Inferior parietal cortex (tissue), 1 donor: Measurements from ENCODE around the gene CHD3.

Source experiments
- DNase-seq: peaks from one replicate; pipeline ENCODE4 v3.0.0-alpha.2; 2016; ENCODE audit errors: extremely low spot score

CHD3 gene

GRCh38 chr17:7894226-7894625 is 5.6 kb downstream of the CHD3 start:
- DNase-seq: no peak

DNA sequence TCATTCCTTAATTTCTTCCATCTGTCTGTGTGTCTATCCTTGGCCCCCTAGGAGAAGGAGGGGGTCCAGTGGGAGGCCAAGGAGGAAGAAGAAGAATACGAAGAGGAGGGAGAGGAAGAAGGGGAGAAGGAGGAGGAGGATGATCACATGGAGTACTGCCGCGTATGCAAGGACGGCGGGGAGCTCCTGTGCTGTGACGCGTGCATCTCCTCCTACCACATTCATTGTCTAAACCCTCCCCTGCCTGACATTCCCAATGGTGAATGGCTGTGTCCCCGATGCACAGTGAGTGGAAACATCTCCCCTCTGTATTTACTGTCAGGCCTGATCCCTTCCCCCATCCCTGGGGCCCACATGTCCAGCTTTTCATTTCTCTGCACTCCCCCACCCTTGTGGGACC is 6.3 kb downstream of the CHD3 start:
- no peak for DNase-seq

DNA sequence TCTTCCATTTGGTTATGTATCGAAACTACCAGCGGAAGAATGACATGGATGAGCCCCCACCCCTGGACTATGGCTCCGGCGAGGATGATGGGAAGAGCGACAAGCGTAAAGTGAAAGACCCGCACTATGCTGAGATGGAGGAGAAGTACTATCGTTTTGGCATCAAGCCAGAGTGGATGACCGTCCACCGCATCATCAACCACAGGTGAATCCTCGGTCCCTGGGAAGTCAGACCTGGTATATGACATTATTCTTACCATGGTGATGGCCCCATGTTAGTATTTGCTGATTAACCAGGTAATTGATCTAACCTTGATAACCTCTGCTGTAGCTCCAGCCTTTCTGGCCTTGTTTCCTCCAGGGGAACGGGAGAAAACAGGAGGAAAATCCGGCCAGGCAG is 8.5 kb downstream of the CHD3 start:
- DNase-seq: no peak

DNA sequence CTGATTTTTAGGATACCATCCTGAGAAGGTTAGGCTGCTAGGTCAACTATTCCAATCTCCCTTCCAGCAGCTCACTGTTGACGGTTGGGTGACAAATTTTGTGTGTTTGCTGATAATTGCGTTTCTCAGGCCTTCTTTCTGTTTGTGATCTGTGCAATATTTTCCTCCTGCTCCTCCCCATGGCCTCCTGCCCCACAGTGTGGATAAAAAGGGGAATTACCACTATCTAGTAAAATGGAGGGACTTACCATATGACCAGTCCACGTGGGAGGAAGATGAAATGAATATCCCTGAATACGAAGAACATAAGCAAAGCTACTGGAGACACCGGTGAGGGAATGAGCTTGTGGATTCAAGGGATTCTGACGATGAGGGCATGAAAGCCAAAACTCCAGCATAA is 9.2 kb downstream of the CHD3 start:
- peak; percentile 68 for DNase-seq

GRCh38 chr17:7903154-7904103 is 14.8 kb downstream of the CHD3 start:
- DNase-seq: no peak

GRCh38 chr17:7909089-7909488 is 20.5 kb downstream of the CHD3 start:
- no peak for DNase-seq

GRCh38 chr17:7910281-7910680 is 21.7 kb downstream of the CHD3 start:
- DNase-seq: no peak

- DNase-seq: no peak
Observed at GRCh38 chr17:7910711-7911110, 22.1 kb downstream of the CHD3 start.

DNA sequence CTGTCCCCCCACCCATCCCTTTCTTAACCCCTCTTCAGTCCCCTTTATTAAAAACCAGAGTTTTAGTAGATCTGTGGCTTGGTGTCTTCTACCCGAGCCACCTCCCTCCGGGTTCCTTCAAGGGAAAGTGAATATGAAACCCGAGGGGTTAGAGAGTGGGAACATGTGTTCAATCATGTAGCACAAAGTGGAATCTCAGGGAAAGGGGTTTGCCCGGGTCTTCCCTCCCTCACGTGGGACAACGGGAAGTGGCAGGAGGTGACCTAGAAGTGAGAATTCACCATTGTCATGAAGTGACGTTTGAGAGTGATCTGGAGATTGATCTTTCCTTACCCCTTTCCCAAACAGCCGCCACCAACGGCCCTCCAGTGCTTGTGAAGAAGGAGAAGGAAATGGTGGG is 22.5 kb downstream of the CHD3 start:
- no peak for DNase-seq

GRCh38 chr17:7912927-7913524 is 24.4 kb downstream of the CHD3 start:
- peak; percentile 56 for DNase-seq

- DNase-seq: no peak
Observed at GRCh38 chr17:7915179-7915610, 26.6 kb downstream of the CHD3 start.

DNA sequence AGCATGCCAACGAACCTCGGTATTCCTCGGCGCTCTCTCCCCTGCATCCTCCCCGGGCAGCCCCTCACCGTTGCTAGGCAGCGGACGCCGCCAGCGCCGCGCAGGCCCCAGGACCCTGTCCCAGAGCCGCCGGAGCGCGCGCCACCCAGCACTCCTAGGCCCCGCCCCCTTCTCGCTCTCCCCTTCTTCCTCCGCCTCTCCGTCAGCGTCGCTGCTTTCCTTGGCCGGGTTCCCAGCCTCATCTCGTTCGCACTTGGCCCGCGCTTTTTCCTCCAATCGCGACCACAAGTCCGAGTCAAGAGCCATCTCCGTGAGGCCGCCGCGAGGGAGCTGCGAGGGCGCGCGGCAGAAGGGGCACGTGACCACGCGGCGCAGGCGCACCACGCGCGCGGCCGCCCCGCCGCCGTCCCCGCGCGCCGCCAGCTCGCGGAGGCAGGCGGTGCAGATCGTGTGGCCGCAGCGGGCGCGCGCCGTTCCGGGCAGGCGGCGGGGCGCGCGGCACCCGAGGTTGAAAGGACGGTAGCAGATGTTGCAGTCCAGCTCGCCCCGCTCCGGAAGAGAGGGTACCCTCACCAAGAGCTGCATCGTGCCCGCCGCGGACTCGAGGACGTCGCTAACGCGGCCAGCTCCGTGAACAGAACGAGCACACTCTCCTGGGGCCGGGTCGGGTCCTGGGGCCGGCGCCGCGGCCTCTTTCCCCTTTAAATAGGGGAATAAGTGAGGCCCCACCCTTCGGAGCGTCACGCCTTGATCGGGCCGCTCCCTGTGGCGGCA is 27.2 kb downstream of the CHD3 start, which contains the start of gene RNF227:
Gene RNF227 (minus strand): TSS at position 679 of the 774 bp plus-strand sequence. CDS start 94 bp downstream, at position 585.
- DNase-seq: peak; percentile 80

GRCh38 chr17:7916385-7916682 is 27.7 kb downstream of the CHD3 start:
- no peak for DNase-seq

GRCh38 chr17:7916808-7917207 is 28.2 kb downstream of the CHD3 start:
- no peak for DNase-seq

DNA sequence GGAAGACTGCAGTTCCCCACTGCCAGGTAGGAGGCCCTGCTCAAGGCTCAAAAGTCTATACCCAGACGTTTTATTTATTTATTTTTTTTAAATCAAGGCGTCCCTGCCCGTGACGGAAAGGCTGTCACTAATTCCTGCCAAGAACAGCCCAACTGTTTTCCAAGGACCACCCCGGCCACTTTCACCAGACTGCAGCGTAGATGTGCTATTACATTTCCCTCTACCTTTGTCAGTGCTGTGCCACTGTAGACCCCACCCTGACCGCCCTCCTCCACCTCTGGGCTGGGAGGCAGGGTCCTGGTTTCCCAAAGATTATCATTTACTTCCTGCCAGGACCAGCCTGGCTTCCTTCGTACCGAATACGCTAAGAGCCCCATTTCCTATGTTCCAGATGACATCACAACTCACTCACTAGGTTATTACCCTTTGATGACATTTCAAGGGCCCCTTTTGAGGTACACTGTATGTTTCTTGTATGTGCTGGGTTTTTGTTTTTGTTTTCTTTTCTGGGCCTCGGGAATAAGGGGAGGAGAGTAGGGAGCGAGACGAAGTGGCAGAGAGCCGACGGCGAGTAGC is 33.8 kb downstream of the CHD3 start:
- no peak for DNase-seq

DNA sequence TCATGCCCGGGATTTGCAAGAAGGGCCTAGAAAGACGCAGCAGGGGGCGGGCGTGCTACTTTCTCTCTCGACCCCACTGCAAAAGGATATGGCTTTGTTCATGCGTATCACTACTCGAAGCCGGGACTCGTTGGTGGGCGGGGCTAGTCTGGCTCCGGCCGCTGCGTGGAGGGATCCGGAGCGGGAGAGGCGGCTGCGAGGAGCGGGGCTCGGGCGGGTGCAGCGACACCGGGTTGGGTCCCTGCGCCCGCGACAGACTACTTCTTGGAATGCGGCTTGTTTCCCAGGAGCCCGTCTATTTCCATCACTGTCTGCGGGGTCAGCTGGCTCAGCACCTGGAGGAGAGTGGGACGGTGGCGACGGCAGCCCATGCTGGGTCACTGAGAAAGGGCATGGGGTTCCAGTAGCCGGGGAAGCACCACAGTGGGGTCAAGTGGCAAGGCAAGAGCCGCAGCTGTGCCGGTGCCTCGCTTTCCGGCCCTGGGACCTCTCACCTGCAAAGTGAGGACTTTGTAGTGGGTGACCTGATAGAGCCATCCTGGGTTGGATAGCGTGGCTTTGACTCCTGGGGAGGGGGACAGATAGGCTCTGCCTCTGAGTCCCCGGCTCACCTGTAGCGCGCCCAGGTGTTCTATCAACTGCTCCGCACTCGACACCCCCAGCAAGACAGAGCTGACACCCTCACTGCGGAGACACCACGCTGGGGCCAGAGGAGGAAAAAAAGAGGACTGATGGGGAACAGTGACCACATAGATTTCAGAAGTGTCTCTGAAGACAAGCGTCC is 34.4 kb downstream of the CHD3 start:
- peak; percentile 53 for DNase-seq

- no peak for DNase-seq
Observed at GRCh38 chr17:7927596-7927995, 39.0 kb downstream of the CHD3 start.

DNA sequence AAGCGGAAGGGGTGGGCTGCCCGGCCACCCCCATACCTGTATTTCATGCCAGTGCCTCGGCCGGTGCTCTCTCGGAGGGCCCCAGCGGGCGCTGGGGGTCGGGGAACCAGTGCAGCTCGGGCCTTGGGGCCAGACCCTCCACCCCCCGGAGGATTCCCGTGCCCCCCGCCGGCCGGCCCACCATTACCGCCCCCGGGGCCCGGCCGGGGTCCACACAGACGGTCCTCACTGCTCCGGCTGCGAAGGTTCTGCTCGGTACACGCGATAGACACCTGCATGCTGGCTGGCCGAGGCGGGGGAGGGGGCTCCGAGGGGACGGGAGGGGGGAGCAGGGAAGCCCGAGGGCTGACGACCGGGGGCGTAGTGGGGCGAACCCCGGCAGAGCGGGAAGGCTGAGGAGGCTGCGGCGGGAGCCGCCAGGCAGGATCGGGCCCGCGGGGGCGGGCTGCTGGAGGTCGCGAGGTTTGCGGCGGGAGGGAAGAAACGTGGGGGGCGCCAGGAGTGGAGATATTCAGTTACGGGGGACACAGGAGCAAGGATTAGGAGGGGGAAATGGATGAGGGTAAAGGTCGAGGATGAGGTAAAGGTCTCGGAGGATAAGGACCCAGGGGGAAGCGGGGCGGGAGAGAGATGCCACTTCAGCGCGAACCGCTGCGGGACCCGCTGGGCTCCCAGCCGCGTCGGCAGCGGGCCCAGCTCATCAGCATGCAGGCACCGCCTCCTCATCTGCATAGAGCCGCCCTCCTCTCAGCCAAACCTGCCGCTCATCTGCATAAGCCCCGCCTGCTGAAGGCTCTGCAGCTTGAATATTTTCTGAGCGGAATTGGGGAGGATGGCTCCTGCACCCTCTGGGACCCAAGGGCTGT is 40.8 kb downstream of the CHD3 start, which contains the start of gene KCNAB3:
Gene KCNAB3 (minus strand): TSS at position 699 of the 866 bp plus-strand sequence. CDS start 421 bp downstream, at position 278.
- peak; percentile 63 for DNase-seq

GRCh38 chr17:7930841-7931631 is 42.4 kb downstream of the CHD3 start:
- DNase-seq: no peak
